SU-DHL-6 (cell line): ENCODE data around the gene SYPL1.

Experiments used
- H2AFZ ChIP-seq: fragments of 200-600 bp; sonication (generic); 2 replicates; pipeline ENCODE4 v1.6.1; 2014; ENCODE audit warnings: low read depth, mild to moderate bottlenecking, moderate library complexity, mixed read lengths, antibody characterized with exemption, low read length; ENCODE audit not compliant: severe bottlenecking
- H3F3A ChIP-seq: fragments of 200-600 bp; shearing (Covaris generic); 2 replicates; pipeline ENCODE4 v1.6.0; 2016; ENCODE audit warnings: antibody characterized with exemption, mild to moderate bottlenecking; ENCODE audit not compliant: insufficient read depth
- H3K27ac ChIP-seq: fragments of 200-600 bp; sonication (generic); 2 replicates; pipeline ENCODE4 v1.5.1; 2016; ENCODE audit warnings: low read depth, mild to moderate bottlenecking, low read length, moderate library complexity, mixed read lengths
- H3K27me3 ChIP-seq: fragments of 200-600 bp; sonication (generic), shearing (Covaris generic); 2 replicates; pipeline ENCODE4 v1.6.0; 2014; ENCODE audit warnings: mild to moderate bottlenecking, low read length
- H3K36me3 ChIP-seq: fragments of 200-600 bp; sonication (generic); 2 replicates; pipeline ENCODE4 v1.6.1; 2014; ENCODE audit warnings: mild to moderate bottlenecking, low read length, mixed read lengths
- H3K4me2 ChIP-seq: fragments of 300-600, 200-600 bp; shearing (Covaris generic), sonication (generic); 2 replicates; pipeline ENCODE4 v1.6.0; 2014; ENCODE audit warnings: low read length, low read depth, mild to moderate bottlenecking; ENCODE audit not compliant: poor library complexity, severe bottlenecking
- H3K4me3 ChIP-seq: fragments of 200-600 bp; sonication (generic); 2 replicates; pipeline ENCODE4 v1.5.1; 2014; ENCODE audit warnings: antibody characterized with exemption, low read length, mild to moderate bottlenecking, mixed read lengths; ENCODE audit not compliant: insufficient read depth, poor library complexity, severe bottlenecking
- H3K79me2 ChIP-seq: fragments of 200-600 bp; sonication (generic); 2 replicates; pipeline ENCODE4 v1.6.1; 2014; ENCODE audit warnings: mild to moderate bottlenecking, low read length, moderate library complexity; ENCODE audit not compliant: insufficient read depth
- H3K9ac ChIP-seq: fragments of 200-600 bp; sonication (generic); 2 replicates; pipeline ENCODE4 v1.7.0; 2014; ENCODE audit warnings: mild to moderate bottlenecking, low read length
- H3K9me2 ChIP-seq: fragments of 200-600 bp; sonication (generic); replicated peaks from 2 replicates; pipeline ENCODE4 v1.6.1; 2014; ENCODE audit warnings: low read length; ENCODE audit not compliant: insufficient read depth
- H3K9me3 ChIP-seq: fragments of 200-600 bp; sonication (generic); 2 replicates; pipeline ENCODE4 v1.6.1; 2014; ENCODE audit warnings: low read length, mixed read lengths; ENCODE audit not compliant: insufficient read depth
- H4K20me1 ChIP-seq: fragments of 200-600 bp; sonication (generic); 2 replicates; pipeline ENCODE4 v1.6.1; 2014; ENCODE audit warnings: low read depth, mild to moderate bottlenecking, antibody characterized with exemption, low read length, moderate library complexity, mixed read lengths
- EZH2phosphoT487 ChIP-seq: fragments of 200-600 bp; sonication (generic), shearing (Covaris generic); conservative IDR thresholded peaks from 2 replicates; pipeline ENCODE4 v1.6.1; 2018; ENCODE audit warnings: mild to moderate bottlenecking, antibody characterized with exemption, low read length, moderate library complexity, mixed read lengths
- TF ChIP-seq, protein P1 (sequence below): fragments of 200-600 bp; sonication (generic); IDR thresholded peaks from one replicate; pipeline ENCODE4 v1.5.1; 2017; ENCODE audit warnings: antibody characterized with exemption, mild to moderate bottlenecking, low read length, moderate library complexity; ENCODE audit not compliant: insufficient read depth, poor library complexity, severe bottlenecking

Gene SYPL1

DNA sequence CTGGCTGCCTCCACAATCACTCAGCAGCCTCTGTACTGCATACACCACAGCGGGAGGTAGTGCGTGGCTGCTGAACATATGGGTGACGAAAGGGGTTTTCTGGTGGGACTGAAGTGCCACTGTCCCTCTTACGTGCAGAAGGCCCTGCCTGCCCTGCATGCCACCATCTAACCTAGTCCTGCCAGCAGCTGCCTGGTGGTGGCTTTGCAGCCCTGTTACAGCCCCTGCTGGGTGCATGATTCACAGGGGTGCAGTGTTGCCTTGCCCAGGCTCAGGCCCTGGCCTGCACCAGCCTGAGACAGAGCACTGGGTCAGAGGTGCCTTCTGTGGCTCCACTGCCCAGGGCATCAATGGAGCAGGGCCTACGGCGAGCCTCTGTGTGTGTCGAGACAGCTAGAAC is 50.1 kb downstream of the SYPL1 start:
- peaks cover 81% of the 10 kb centered on the region for H3F3A ChIP-seq
- H3K36me3 ChIP-seq: peaks cover 5% of the 10 kb centered on the region; the same call in 1 of the 2 replicates
- no peaks in the 10 kb centered on the region for H4K20me1 ChIP-seq
- no peak overlapping the region for H2AFZ ChIP-seq
- no peaks in the 10 kb centered on the region for H3K9me2 ChIP-seq
- no peaks in the 10 kb centered on the region for H3K27me3 ChIP-seq
- 0 out of 2 replicates have a peak, but pooled peaks cover 7% of the 10 kb centered on the region for H3K9me3 ChIP-seq
- H3K4me3 ChIP-seq: peak overlapping the region; percentile 3
- TF ChIP-seq, protein P1, sequence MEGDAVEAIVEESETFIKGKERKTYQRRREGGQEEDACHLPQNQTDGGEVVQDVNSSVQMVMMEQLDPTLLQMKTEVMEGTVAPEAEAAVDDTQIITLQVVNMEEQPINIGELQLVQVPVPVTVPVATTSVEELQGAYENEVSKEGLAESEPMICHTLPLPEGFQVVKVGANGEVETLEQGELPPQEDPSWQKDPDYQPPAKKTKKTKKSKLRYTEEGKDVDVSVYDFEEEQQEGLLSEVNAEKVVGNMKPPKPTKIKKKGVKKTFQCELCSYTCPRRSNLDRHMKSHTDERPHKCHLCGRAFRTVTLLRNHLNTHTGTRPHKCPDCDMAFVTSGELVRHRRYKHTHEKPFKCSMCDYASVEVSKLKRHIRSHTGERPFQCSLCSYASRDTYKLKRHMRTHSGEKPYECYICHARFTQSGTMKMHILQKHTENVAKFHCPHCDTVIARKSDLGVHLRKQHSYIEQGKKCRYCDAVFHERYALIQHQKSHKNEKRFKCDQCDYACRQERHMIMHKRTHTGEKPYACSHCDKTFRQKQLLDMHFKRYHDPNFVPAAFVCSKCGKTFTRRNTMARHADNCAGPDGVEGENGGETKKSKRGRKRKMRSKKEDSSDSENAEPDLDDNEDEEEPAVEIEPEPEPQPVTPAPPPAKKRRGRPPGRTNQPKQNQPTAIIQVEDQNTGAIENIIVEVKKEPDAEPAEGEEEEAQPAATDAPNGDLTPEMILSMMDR: no peak
- TF ChIP-seq EZH2phosphoT487: no peak
- peak overlapping the region; percentile 62 for H3K9ac ChIP-seq
- peaks cover 23% of the 10 kb centered on the region for H3K79me2 ChIP-seq
- peak overlapping the region; percentile 97 for H3K27ac ChIP-seq
- H3K4me2 ChIP-seq: peak overlapping the region; percentile 52

DNA sequence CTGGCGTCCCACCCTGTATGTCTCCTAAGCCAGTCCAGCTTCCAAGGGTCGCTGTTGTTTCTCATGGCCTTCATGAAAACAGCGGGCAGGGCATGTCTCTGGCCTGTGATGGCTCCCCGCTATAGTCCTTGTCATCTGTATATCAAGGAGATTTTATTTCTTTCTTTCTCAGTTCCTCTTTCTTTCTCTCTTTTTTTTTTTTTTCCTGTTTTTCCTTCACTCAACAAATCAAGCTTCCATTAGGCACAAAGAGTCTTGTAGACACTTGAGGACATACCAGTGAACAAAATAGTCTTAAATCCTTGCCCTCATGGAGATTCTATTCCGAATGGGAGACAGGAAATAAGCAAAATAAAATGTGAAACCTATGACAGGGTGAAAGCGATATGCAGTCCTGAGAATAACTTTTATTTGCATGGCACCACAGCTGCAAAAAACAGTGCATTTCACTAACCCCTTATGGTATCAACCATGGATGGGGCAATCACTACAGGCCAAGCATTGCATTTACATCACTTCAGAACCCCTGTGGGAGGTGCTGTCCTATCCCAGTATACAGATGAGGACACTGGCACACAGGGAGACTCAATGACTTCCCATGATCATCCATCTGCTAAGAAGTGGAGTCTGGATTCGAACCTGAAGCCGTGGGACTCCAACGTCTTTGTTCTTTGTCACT is 50.7 kb downstream of the SYPL1 start:
- no peaks in the 10 kb centered on the region for H4K20me1 ChIP-seq
- H3K36me3 ChIP-seq: peaks cover 5% of the 10 kb centered on the region; the same call in 1 of the 2 replicates
- peak overlapping the region; percentile 97 for H3K27ac ChIP-seq
- H3K79me2 ChIP-seq: peaks cover 23% of the 10 kb centered on the region
- H2AFZ ChIP-seq: no peak overlapping the region
- H3K9ac ChIP-seq: peak overlapping the region; percentile 62
- H3F3A ChIP-seq: peaks cover 81% of the 10 kb centered on the region
- no peak for TF ChIP-seq EZH2phosphoT487
- TF ChIP-seq, protein P1: no peak
- H3K4me2 ChIP-seq: peak overlapping the region; percentile 52
- no peaks in the 10 kb centered on the region for H3K27me3 ChIP-seq
- H3K9me3 ChIP-seq: 0 out of 2 replicates have a peak, but pooled peaks cover 7% of the 10 kb centered on the region
- H3K4me3 ChIP-seq: peak overlapping the region; percentile 5
- no peaks in the 10 kb centered on the region for H3K9me2 ChIP-seq

DNA sequence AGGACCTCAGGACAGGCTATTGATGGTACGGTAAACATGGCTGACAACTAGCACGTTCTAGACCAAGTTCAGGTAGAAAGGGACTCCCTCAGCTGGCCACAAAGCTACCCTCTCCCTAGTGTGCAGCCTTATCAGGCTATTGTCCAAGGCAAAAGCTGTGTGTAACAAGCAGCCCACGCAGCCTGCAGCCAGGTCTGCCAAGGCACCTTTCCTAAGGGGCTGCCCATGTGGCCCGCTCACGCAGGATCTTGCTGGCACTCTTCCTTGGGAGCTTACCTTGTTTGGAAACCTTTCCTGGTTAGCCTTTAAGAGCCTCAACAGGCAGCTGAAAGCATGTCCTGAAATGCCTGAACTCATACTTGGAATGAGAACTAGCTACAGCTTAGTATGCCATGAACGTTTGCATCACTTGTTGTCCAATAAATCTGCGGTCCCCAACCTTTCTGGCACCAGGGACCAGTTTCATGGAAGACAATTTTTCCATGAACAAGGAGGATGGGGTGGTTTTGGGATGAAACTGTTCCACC is 51.7 kb downstream of the SYPL1 start:
- TF ChIP-seq, protein P1: no peak
- TF ChIP-seq EZH2phosphoT487: no peak
- Histone ChIP-seq H4K20me1 (no peaks in the 10 kb centered on the region), H3K27me3 (no peaks in the 10 kb centered on the region), H3K4me3 (no peak overlapping the region), H3K79me2 (peaks cover 28% of the 10 kb centered on the region), H3F3A (peaks cover 81% of the 10 kb centered on the region), H3K36me3 (peaks cover 5% of the 10 kb centered on the region; the same call in 1 of the 2 replicates), H3K4me2 (peak overlapping the region; percentile 52), H3K27ac (peak overlapping the region; percentile 97), H3K9me2 (no peaks in the 10 kb centered on the region), H3K9me3 (0 out of 2 replicates have a peak, but pooled peaks cover 7% of the 10 kb centered on the region), H2AFZ (no peak overlapping the region), H3K9ac (peak overlapping the region; percentile 62)
